Measurements from ENCODE around the gene RTTN. TPM values are rescaled to one million over a fixed set of nuclear protein-coding genes. Genes with fewer than 3 reads are reported as not detected.
A peak's percentile ranks its signal among the peaks of the same experiment; 100 is the strongest.

RTTN gene
- total and polyA plus RNA-seq, 10 of the 15 experiments (the other 5 are each of a cell fraction or from before 2014, with no cell fraction given) = 9.4 to 36.6 (median 15.7) TPM

GRCh38 chr18:70036771-70037347 lies 168.6 kb downstream of the RTTN start (continued):
- TF ChIP-seq ZNF687 (IDR thresholded peaks at IDR 0.05) (no peak; the same call in none of the 2 replicates), SREBF2 (IDR thresholded peaks at IDR 0.05; ENCODE audit: low read length) (no peak), CREM (IDR thresholded peaks at IDR 0.05; ENCODE audit: low read depth) (peak; percentile 83), YBX1 (IDR thresholded peaks at IDR 0.05) (no peak), NR2C2 (IDR thresholded peaks at IDR 0.05; ENCODE audit: borderline replicate concordance, control insufficient read depth, insufficient read length, low read depth) (no peak), HDAC2 (IDR thresholded peaks at IDR 0.05) (no peak), NR2F1 (conservative IDR thresholded peaks at IDR 0.05) (no peak), ZNF384 (IDR thresholded peaks at IDR 0.05; ENCODE audit: borderline replicate concordance, low read depth, low read length) (no peak; the same call in 1 of the 2 replicates), REST (IDR thresholded peaks at IDR 0.05; ENCODE audit: low read depth, low read length) (no peak), USF2 (IDR thresholded peaks at IDR 0.05; ENCODE audit: borderline replicate concordance, low read depth, low read length) (no peak), FOXM1 (IDR thresholded peaks at IDR 0.05; ENCODE audit: low read depth, low read length) (peak; percentile 82; the same call in 1 of the 2 replicates), NFYA (IDR thresholded peaks at IDR 0.05; ENCODE audit: borderline replicate concordance, low read depth, low read length) (no peak), RUNX3 (IDR thresholded peaks at IDR 0.05; ENCODE audit: low read length) (peak; percentile 75), MXI1 (IDR thresholded peaks at IDR 0.05; ENCODE audit: low read depth, low read length) (no peak), TCF12 (IDR thresholded peaks at IDR 0.05; ENCODE audit: low read depth, low read length) (peak; percentile 88), NKRF (conservative IDR thresholded peaks at IDR 0.05) (no peak), RB1 (IDR thresholded peaks at IDR 0.05; ENCODE audit: borderline replicate concordance) (no peak), BCL3 (IDR thresholded peaks at IDR 0.05; ENCODE audit: borderline replicate concordance, insufficient read depth, low read depth, low read length, poor library complexity, severe bottlenecking) (peak; percentile 68)
